Fibroblast of lung (primary cell): ENCODE data around the gene CENPP.

Source experiments
- EZH2 ChIP-seq: IDR thresholded peaks from 2 replicates; pipeline ENCODE4 v1.5.1; 2012; ENCODE audit warnings: low read length, control low read depth, mild to moderate bottlenecking; ENCODE audit errors: missing control alignments
- TF ChIP-seq, protein P1 (sequence below), 2 donors: IDR thresholded peaks in 1 of 2; conservative IDR thresholded peaks in 1 of 2; 1 replicate in 1 of 2; 2 replicates in 1 of 2; pipeline ENCODE4 v1.5.1; 2011 to 2012; ENCODE audit warnings: low read length in 2 of 2, control low read depth in 1 of 2, inconsistent platforms in 1 of 2, low read depth in 1 of 2, mild to moderate bottlenecking in 1 of 2

DNA sequence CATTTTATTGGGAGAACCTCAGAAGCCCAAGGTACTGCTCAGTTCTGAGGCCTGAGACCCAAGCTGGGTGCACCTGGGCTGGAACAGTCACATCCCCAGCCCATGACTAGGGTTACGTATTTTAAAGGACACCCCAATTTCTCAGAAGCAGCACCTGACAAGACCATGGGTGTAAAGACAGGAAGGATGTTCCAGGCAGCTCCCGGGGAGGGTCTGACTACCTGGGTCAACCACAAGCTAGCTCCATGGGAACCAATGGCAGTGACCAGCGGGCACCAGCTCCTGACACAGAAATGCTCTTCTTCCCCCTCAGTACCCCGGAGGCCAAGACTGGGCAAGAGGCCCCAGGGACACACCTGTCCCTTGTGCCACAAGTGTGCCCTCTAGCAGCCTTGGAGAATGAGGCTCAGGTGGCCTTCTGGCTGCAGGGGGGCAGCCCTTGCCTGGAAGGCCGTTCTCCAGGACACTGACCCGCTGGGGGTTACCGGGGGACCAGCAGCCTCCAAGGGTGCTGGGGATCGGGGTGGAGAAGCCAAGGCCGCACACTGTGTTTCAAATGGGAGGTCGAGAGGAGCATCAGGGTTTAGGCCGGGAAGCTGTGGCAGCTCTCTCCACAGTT lies 291.6 kb downstream of the CENPP start:
- TF ChIP-seq, protein P1, sequence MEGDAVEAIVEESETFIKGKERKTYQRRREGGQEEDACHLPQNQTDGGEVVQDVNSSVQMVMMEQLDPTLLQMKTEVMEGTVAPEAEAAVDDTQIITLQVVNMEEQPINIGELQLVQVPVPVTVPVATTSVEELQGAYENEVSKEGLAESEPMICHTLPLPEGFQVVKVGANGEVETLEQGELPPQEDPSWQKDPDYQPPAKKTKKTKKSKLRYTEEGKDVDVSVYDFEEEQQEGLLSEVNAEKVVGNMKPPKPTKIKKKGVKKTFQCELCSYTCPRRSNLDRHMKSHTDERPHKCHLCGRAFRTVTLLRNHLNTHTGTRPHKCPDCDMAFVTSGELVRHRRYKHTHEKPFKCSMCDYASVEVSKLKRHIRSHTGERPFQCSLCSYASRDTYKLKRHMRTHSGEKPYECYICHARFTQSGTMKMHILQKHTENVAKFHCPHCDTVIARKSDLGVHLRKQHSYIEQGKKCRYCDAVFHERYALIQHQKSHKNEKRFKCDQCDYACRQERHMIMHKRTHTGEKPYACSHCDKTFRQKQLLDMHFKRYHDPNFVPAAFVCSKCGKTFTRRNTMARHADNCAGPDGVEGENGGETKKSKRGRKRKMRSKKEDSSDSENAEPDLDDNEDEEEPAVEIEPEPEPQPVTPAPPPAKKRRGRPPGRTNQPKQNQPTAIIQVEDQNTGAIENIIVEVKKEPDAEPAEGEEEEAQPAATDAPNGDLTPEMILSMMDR (conservative IDR thresholded peaks at IDR 0.05 in 1 of 2, IDR thresholded peaks at IDR 0.05 in 1 of 2; ENCODE audit: low read depth in 1 of 2, low read length in 2 of 2) = no peak
- TF ChIP-seq EZH2 = no peak
